GM12878 (cell line): ENCODE results near the gene GH1. TPM values are rescaled to one million over a fixed set of nuclear protein-coding genes. Genes with fewer than 3 reads are reported as not detected.

Source experiments
- ATAC-seq: fragments of 200-7000 bp; cut with Tn5 transposase; 3 replicates; pipeline ENCODE4 v1.9.1; 2020; ENCODE audit warnings: mild to moderate bottlenecking, moderate library complexity
- BruUV-seq: library from RNA; stranded (reverse); fragments of 400-500 nt; replicated peaks from 2 replicates; lab custom pipeline; 2021; lab: Mats Ljungman, UMichigan
- CTCF ChIA-PET: fragments of 300-600 bp; sonication (Branson Sonifier 250); formaldehyde crosslinking; extraction: SDS; loops from one replicate; lab custom pipeline; 2021; ENCODE audit warnings: inconsistent platforms; lab: Yijun Ruan, JAX
- POLR2A ChIA-PET: fragments of 350-600 bp; formaldehyde crosslinking; extraction: SDS; loops from one replicate; lab custom pipeline; 2021; ENCODE audit warnings: inconsistent platforms; lab: Charles Lee
- RAD21 ChIA-PET: fragments of 300-600 bp; sonication (Branson Sonifier 250); formaldehyde crosslinking; loops from one replicate; lab custom pipeline; 2023; ENCODE audit warnings: antibody characterized with exemption; ENCODE audit not compliant: unreplicated experiment; lab: Charles Lee
- SMC1A ChIA-PET: fragments of 300-600 bp; sonication (Branson Sonifier 250); formaldehyde crosslinking; loops from one replicate; lab custom pipeline; 2023; ENCODE audit not compliant: unreplicated experiment, uncharacterized antibody; lab: Charles Lee
- DNase-seq: peaks from one replicate; pipeline ENCODE4 v3.0.0-alpha.2; 2011; ENCODE audit warnings: low read depth, low spot score
- FAIRE-seq: peaks from 3 replicates; lab custom pipeline; 2011; peaks lifted over from hg19 to GRCh38; lab: Jason Lieb, UNC
- H2AFZ ChIP-seq: 2 replicates; pipeline ENCODE4 v1.6.0; 2011; ENCODE audit warnings: low read depth, low read length, control low read depth; ENCODE audit not compliant: control insufficient read depth
- H3K27ac ChIP-seq: 2 replicates; pipeline ENCODE4 v1.5.1; 2011; ENCODE audit warnings: control low read depth; ENCODE audit not compliant: control insufficient read depth, insufficient read depth
- H3K27me3 ChIP-seq, 2 experiments: replicated peaks in 1 of 2; 2 replicates each; pipeline versions ENCODE4 v1.6.0 to v1.6.1; 2011; ENCODE audit warnings: low read length in 1 of 2; ENCODE audit not compliant: control insufficient read depth in 2 of 2, insufficient read depth in 2 of 2
- H3K36me3 ChIP-seq, 2 experiments: 2 replicates each; pipeline ENCODE4 v1.5.1; 2011; ENCODE audit warnings: low read length in 1 of 2; ENCODE audit not compliant: control insufficient read depth in 2 of 2, insufficient read depth in 2 of 2
- H3K4me1 ChIP-seq: 2 replicates; pipeline ENCODE4 v1.6.1; 2011; ENCODE audit warnings: mild to moderate bottlenecking, low read length, moderate library complexity, mixed read lengths; ENCODE audit not compliant: control insufficient read depth, insufficient read depth
- H3K4me2 ChIP-seq: 2 replicates; pipeline ENCODE4 v1.6.0; 2011; ENCODE audit warnings: control low read depth; ENCODE audit not compliant: control insufficient read depth, insufficient read depth
- H3K4me3 ChIP-seq: fragments of 200-600 bp; sonication (generic); 2 replicates; pipeline ENCODE4 v1.5.1; 2016
- H3K79me2 ChIP-seq: 2 replicates; pipeline ENCODE4 v1.6.0; 2011; ENCODE audit warnings: low read length; ENCODE audit not compliant: control insufficient read depth, insufficient read depth
- H3K9ac ChIP-seq: 2 replicates; pipeline ENCODE4 v1.8.0; 2011; ENCODE audit warnings: low read length, control low read depth, mixed read lengths; ENCODE audit not compliant: control insufficient read depth, insufficient read depth
- H3K9me3 ChIP-seq: replicated peaks from 3 replicates; pipeline ENCODE4 v1.5.1; 2011; ENCODE audit warnings: mild to moderate bottlenecking, low read length; ENCODE audit not compliant: control insufficient read depth, insufficient read depth
- H4K20me1 ChIP-seq: 2 replicates; pipeline ENCODE4 v1.6.0; 2011; ENCODE audit not compliant: control insufficient read depth, insufficient read depth
- BCL11A ChIP-seq: IDR thresholded peaks from 2 replicates; pipeline ENCODE4 v1.6.1; 2011; ENCODE audit warnings: low read depth, low read length
- BHLHE40 ChIP-seq, 2 experiments: fragments of 450-650 bp in 1 of 2; IDR thresholded peaks; 2 replicates each; pipeline ENCODE4 v1.6.1; 2011 to 2017; ENCODE audit warnings: low read depth in 2 of 2, borderline replicate concordance in 1 of 2, improper control_type of control experiment in 1 of 2, low read length in 1 of 2, mild to moderate bottlenecking in 1 of 2
- DPF2 ChIP-seq: fragments of 450-650 bp; IDR thresholded peaks from 2 replicates; pipeline ENCODE4 v1.6.1; 2017; ENCODE audit warnings: mild to moderate bottlenecking
- EZH2 ChIP-seq: IDR thresholded peaks from 2 replicates; pipeline ENCODE4 v1.6.1; 2012; ENCODE audit warnings: low read depth, mild to moderate bottlenecking, control low read depth, inconsistent platforms, low read length, borderline replicate concordance; ENCODE audit not compliant: control insufficient read depth
- FOS ChIP-seq: IDR thresholded peaks from 3 replicates; pipeline ENCODE4 v1.6.1; 2011; ENCODE audit warnings: borderline replicate concordance; ENCODE audit not compliant: insufficient read length; ENCODE audit errors: extremely low read depth
- JUND ChIP-seq: IDR thresholded peaks from 2 replicates; pipeline ENCODE4 v1.6.1; 2012; ENCODE audit warnings: low read depth, mild to moderate bottlenecking, low read length, improper control_type of control experiment, moderate library complexity
- MEF2A ChIP-seq: IDR thresholded peaks from 2 replicates; pipeline ENCODE4 v1.6.1; 2011; ENCODE audit warnings: low read depth, mild to moderate bottlenecking, low read length, moderate library complexity; ENCODE audit not compliant: insufficient read depth
- POU2F2 ChIP-seq: IDR thresholded peaks from 3 replicates; pipeline ENCODE4 v1.6.1; 2011; ENCODE audit warnings: low read depth, mild to moderate bottlenecking, low read length, borderline replicate concordance
- SUZ12 ChIP-seq: fragments of 200-600 bp; sonication (generic); IDR thresholded peaks from one replicate; pipeline ENCODE4 v1.6.1; 2018; ENCODE audit warnings: antibody characterized with exemption, mild to moderate bottlenecking; ENCODE audit not compliant: unreplicated experiment
- TAF1 ChIP-seq: IDR thresholded peaks from 2 replicates; pipeline ENCODE4 v1.6.1; 2011; ENCODE audit warnings: mild to moderate bottlenecking, low read depth, low read length, borderline replicate concordance
- TARDBP ChIP-seq: IDR thresholded peaks from 2 replicates; pipeline ENCODE4 v1.6.1; 2016; ENCODE audit warnings: borderline replicate concordance
- YBX1 ChIP-seq: fragments of 450-650 bp; IDR thresholded peaks from 2 replicates; pipeline ENCODE4 v1.6.1; 2016; ENCODE audit warnings: antibody characterized with exemption
- WGBS: methylation state at CpG from one replicate; pipeline ENCODE4 v1.1.6; 2016; ENCODE audit warnings: low lambda C conversion rate; ENCODE audit not compliant: insufficient replicate concordance, insufficient coverage; ENCODE audit errors: missing lambda C conversion rate; 5-methylcytosine and 5-hydroxymethylcytosine counted together
- in situ Hi-C: fragments of 300-500 bp; cut with MboI; formaldehyde crosslinking; loops from 9 replicates; pipeline ENCODE4 v1.14.3; 2018; ENCODE audit warnings: mixed read lengths
- intact Hi-C: fragments of 100-400 bp; cut with micrococcal nuclease; formaldehyde crosslinking; loops from one replicate; pipeline ENCODE4 v1.14.2; 2022; ENCODE audit not compliant: unreplicated experiment
- polyA plus RNA-seq, 11 experiments: library from polyadenylated mRNA; depleted of rRNA in 4 of 11; unstranded in 6 of 11; stranded (reverse) in 5 of 11; fragments of >200 nt; fragmentation: Nextera tagmentation in 4 of 11; fragmentation: Illumina TruSeq in 1 of 11; extraction: Ambion mirVana in 4 of 11; extraction: Trizol in 1 of 11; gene quantifications; 1 replicate in 1 of 11; 2 replicates in 10 of 11; pipeline versions ENCODE4 v1.2.1 to v1.2.3, GENCODE V29; 2011 to 2016; ENCODE audit warnings: inconsistent platforms in 2 of 11, missing spikeins in 2 of 11, low read depth in 1 of 11
- total RNA-seq, 4 experiments: library from RNA; depleted of rRNA in 3 of 4; stranded (reverse); fragments of >200 nt in 3 of 4; fragmentation: Illumina TruSeq in 1 of 4; extraction: Trizol in 1 of 4; gene quantifications; 2 replicates each; pipeline versions ENCODE4 v1.2.1 to v1.2.3, GENCODE V29; 2013 to 2021
- TF ChIP-seq, protein P1 (sequence below): IDR thresholded peaks from 2 replicates; pipeline ENCODE4 v1.6.1; 2012; ENCODE audit warnings: low read depth, low read length, improper control_type of control experiment
- TF ChIP-seq, protein P2 (sequence below): IDR thresholded peaks from 2 replicates; pipeline ENCODE4 v1.6.1; 2011; ENCODE audit warnings: borderline replicate concordance, low read depth, mild to moderate bottlenecking, moderate library complexity, mixed read lengths, low read length; ENCODE audit not compliant: insufficient read depth; ENCODE audit errors: extremely low read length
- TF ChIP-seq, protein P3 (sequence below): fragments of 450-650 bp; conservative IDR thresholded peaks from 2 replicates; pipeline ENCODE4 v1.6.1; 2017; ENCODE audit warnings: mild to moderate bottlenecking, moderate library complexity
- TF ChIP-seq, protein P4 (sequence below): fragments of 450-650 bp; IDR thresholded peaks from 2 replicates; pipeline ENCODE4 v1.6.1; 2017; ENCODE audit warnings: mild to moderate bottlenecking

The GH1 gene
- total and polyA plus RNA-seq, 10 of the 15 experiments (the other 5 are each of a cell fraction or from before 2014, with no cell fraction given): 0.13 to 0.42 TPM; not detected in 8

DNA sequence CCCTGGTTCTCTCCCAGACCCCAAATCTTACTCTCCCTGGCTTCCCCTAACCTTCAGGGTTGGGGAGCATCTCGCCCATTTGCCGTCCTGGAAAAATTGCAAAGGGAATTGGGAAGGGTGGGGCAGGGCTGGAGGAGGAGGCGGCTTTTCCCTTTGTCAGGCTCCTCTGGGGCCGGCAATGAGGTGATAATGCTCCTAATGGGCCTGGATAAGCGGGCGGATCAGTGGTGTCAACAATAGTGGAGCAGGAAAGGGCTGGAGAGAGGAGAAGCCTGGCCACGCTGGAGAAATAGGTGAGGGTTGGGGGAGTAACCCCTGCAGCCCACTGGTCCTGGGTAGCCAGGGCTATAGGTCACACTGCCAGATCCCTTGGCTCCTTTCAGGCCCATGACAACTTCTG is 41.8 kb upstream of the GH1 start:
- H4K20me1 ChIP-seq: no peaks in the 10 kb centered on the region
- intact Hi-C loops (no loop called here), in situ Hi-C loops (no loop called here)
- no peak overlapping the region for H3K27ac ChIP-seq
- no peaks in the 10 kb centered on the region for H3K27me3 ChIP-seq
- H3K9me3 ChIP-seq: no peaks in the 10 kb centered on the region
- ChIA-PET POLR2A (no interaction called here), CTCF (interaction anchor here (1.0 to 2.2 kb wide), 2 partner anchors 10 to 14 kb away, joined by 3 to 6 read pairs; no protein-coding TSS in a partner anchor), RAD21 (interaction anchor here (0.5 kb wide), 1 partner anchor 13 kb away, joined by 3 read pairs; no protein-coding TSS in a partner anchor), SMC1A (no interaction called here)
- FAIRE-seq (no peak), ATAC-seq (no peak), DNase-seq (no peak)
- no peaks in the 10 kb centered on the region for H3K79me2 ChIP-seq
- TF ChIP-seq, protein P1, sequence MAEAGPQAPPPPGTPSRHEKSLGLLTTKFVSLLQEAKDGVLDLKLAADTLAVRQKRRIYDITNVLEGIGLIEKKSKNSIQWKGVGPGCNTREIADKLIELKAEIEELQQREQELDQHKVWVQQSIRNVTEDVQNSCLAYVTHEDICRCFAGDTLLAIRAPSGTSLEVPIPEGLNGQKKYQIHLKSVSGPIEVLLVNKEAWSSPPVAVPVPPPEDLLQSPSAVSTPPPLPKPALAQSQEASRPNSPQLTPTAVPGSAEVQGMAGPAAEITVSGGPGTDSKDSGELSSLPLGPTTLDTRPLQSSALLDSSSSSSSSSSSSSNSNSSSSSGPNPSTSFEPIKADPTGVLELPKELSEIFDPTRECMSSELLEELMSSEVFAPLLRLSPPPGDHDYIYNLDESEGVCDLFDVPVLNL: no peak
- TF ChIP-seq YBX1 (no peak), MEF2A (no peak), FOS (no peak), TARDBP (no peak), BHLHE40 (IDR thresholded peaks at IDR 0.05; ENCODE audit: borderline replicate concordance in 1 of 2, low read depth in 2 of 2, low read length in 1 of 2) (no peak), JUND (no peak), EZH2 (no peak), SUZ12 (no peak), POU2F2 (no peak), BCL11A (no peak), DPF2 (no peak), TAF1 (no peak)
- TF ChIP-seq, protein P2, sequence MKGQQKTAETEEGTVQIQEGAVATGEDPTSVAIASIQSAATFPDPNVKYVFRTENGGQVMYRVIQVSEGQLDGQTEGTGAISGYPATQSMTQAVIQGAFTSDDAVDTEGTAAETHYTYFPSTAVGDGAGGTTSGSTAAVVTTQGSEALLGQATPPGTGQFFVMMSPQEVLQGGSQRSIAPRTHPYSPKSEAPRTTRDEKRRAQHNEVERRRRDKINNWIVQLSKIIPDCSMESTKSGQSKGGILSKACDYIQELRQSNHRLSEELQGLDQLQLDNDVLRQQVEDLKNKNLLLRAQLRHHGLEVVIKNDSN: no peak
- TF ChIP-seq, protein P3, sequence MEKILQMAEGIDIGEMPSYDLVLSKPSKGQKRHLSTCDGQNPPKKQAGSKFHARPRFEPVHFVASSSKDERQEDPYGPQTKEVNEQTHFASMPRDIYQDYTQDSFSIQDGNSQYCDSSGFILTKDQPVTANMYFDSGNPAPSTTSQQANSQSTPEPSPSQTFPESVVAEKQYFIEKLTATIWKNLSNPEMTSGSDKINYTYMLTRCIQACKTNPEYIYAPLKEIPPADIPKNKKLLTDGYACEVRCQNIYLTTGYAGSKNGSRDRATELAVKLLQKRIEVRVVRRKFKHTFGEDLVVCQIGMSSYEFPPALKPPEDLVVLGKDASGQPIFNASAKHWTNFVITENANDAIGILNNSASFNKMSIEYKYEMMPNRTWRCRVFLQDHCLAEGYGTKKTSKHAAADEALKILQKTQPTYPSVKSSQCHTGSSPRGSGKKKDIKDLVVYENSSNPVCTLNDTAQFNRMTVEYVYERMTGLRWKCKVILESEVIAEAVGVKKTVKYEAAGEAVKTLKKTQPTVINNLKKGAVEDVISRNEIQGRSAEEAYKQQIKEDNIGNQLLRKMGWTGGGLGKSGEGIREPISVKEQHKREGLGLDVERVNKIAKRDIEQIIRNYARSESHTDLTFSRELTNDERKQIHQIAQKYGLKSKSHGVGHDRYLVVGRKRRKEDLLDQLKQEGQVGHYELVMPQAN: no peak
- TF ChIP-seq, protein P4, sequence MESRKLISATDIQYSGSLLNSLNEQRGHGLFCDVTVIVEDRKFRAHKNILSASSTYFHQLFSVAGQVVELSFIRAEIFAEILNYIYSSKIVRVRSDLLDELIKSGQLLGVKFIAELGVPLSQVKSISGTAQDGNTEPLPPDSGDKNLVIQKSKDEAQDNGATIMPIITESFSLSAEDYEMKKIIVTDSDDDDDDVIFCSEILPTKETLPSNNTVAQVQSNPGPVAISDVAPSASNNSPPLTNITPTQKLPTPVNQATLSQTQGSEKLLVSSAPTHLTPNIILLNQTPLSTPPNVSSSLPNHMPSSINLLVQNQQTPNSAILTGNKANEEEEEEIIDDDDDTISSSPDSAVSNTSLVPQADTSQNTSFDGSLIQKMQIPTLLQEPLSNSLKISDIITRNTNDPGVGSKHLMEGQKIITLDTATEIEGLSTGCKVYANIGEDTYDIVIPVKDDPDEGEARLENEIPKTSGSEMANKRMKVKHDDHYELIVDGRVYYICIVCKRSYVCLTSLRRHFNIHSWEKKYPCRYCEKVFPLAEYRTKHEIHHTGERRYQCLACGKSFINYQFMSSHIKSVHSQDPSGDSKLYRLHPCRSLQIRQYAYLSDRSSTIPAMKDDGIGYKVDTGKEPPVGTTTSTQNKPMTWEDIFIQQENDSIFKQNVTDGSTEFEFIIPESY: no peak
- no peaks in the 10 kb centered on the region for H3K36me3 ChIP-seq
- H3K4me3 ChIP-seq: no peak overlapping the region
- H3K4me1 ChIP-seq: no peaks in the 10 kb centered on the region
- no TSS peak for BruUV-seq
- 61% methylated on average over 7 of the region's 7 CpGs for WGBS
- no peak overlapping the region for H2AFZ ChIP-seq
- no peak overlapping the region for H3K4me2 ChIP-seq
- H3K9ac ChIP-seq: no peak overlapping the region
